HEK293T (cell line): ENCODE results near the gene CPED1.

Experiments
- CTBP1 ChIP-seq: fragments of 450-650 bp; IDR thresholded peaks from 2 replicates; pipeline ENCODE4 v1.6.1; 2016; ENCODE audit warnings: borderline replicate concordance
- FOXA1 ChIP-seq: fragments of 450-650 bp; IDR thresholded peaks from 2 replicates; pipeline ENCODE4 v1.6.1; 2016; ENCODE audit warnings: mild to moderate bottlenecking
- SUZ12 ChIP-seq: fragments of 450-650 bp; IDR thresholded peaks from 2 replicates; pipeline ENCODE4 v1.6.1; 2016; ENCODE audit warnings: mild to moderate bottlenecking

GRCh38 chr7:121097577-121097976 lies 109.1 kb downstream of the CPED1 start:
- TF ChIP-seq SUZ12 (no peak), CTBP1 (no peak), FOXA1 (no peak)
